DOHH2 (cell line): Measurements from ENCODE around the gene FN3KRP.

Source experiments
- EZH2phosphoT487 ChIP-seq: fragments of 200-600 bp; sonication (generic); IDR thresholded peaks from 2 replicates; pipeline ENCODE4 v1.6.1; 2017; ENCODE audit warnings: borderline replicate concordance, mild to moderate bottlenecking, antibody characterized with exemption, low read length, moderate library complexity, mixed read lengths
- TF ChIP-seq, protein P1 (sequence below): fragments of 200-600 bp; sonication (generic); IDR thresholded peaks from one replicate; pipeline ENCODE4 v1.5.1; 2014; ENCODE audit warnings: antibody characterized with exemption, mild to moderate bottlenecking, low read depth, low read length; ENCODE audit not compliant: poor library complexity, severe bottlenecking

DNA sequence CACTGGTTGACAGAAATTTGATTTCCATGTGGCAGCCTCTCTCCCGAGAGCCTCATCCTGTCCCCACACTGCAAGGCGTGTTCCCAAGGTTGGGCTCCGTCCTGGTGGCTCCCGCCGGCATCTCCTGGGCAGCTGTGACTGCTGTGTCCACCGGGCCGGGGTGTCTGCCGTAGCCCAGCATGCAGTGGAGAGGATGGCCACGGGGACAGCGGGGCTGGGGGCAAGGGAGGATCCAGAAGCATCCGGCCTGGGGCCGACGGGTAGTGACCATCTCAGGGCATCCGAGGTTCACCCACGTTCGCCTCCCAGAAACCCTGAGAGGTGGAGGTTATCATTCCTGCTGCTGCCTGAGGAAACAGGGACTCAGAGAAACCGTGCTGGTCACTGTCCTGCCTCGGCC is 10.8 kb upstream of the FN3KRP start:
- TF ChIP-seq, protein P1, sequence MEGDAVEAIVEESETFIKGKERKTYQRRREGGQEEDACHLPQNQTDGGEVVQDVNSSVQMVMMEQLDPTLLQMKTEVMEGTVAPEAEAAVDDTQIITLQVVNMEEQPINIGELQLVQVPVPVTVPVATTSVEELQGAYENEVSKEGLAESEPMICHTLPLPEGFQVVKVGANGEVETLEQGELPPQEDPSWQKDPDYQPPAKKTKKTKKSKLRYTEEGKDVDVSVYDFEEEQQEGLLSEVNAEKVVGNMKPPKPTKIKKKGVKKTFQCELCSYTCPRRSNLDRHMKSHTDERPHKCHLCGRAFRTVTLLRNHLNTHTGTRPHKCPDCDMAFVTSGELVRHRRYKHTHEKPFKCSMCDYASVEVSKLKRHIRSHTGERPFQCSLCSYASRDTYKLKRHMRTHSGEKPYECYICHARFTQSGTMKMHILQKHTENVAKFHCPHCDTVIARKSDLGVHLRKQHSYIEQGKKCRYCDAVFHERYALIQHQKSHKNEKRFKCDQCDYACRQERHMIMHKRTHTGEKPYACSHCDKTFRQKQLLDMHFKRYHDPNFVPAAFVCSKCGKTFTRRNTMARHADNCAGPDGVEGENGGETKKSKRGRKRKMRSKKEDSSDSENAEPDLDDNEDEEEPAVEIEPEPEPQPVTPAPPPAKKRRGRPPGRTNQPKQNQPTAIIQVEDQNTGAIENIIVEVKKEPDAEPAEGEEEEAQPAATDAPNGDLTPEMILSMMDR = no peak
- no peak for TF ChIP-seq EZH2phosphoT487
